Measurements from ENCODE around the gene GRB7. TPM values are rescaled to one million over a fixed set of nuclear protein-coding genes. Genes with fewer than 3 reads are reported as not detected.

The GRB7 gene
- total and polyA plus RNA-seq, 8 donors, result 12.4 to 34.2 (median 28.2) TPM

DNA sequence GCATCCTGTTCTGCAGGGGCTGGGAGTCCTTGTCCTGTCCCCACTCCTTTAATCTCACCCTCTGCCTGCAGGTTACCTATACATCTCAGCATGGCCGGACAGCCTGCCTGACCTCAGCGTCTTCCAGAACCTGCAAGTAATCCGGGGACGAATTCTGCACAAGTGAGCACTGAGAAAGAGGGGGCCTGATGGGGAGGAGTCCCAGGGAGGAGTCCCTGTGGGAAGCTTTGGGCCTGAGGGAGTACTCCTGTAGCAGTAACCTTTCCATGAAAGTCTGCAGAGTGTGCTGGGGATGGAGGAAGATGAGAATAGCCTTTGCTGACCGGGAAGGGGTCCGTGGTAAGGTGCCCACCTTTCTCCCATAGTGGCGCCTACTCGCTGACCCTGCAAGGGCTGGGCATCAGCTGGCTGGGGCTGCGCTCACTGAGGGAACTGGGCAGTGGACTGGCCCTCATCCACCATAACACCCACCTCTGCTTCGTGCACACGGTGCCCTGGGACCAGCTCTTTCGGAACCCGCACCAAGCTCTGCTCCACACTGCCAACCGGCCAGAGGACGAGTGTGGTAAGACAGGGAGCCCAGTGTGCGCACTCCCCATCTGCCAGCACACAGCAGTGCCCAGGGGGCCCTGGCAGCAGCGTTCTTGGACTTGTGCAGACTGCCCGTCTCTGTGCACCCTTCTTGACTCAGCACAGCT is 22.2 kb upstream of the GRB7 start:
- Histone ChIP-seq H3K27ac (no peak overlapping the region), H3K9me3 (no peaks in the 10 kb centered on the region), H3K4me3 (no peak overlapping the region), H3K4me1 (no peaks in the 10 kb centered on the region), H3K36me3 (peaks cover 0 to 63% of the 10 kb centered on the region in 2 donors), H3K27me3 (no peaks in the 10 kb centered on the region)
- TF ChIP-seq, protein P1, sequence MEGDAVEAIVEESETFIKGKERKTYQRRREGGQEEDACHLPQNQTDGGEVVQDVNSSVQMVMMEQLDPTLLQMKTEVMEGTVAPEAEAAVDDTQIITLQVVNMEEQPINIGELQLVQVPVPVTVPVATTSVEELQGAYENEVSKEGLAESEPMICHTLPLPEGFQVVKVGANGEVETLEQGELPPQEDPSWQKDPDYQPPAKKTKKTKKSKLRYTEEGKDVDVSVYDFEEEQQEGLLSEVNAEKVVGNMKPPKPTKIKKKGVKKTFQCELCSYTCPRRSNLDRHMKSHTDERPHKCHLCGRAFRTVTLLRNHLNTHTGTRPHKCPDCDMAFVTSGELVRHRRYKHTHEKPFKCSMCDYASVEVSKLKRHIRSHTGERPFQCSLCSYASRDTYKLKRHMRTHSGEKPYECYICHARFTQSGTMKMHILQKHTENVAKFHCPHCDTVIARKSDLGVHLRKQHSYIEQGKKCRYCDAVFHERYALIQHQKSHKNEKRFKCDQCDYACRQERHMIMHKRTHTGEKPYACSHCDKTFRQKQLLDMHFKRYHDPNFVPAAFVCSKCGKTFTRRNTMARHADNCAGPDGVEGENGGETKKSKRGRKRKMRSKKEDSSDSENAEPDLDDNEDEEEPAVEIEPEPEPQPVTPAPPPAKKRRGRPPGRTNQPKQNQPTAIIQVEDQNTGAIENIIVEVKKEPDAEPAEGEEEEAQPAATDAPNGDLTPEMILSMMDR (IDR thresholded peaks at IDR 0.05), result no peak
- ATAC-seq (no peak), DNase-seq (peak in 1 of 4 donors; percentile 50)
- intact Hi-C loops (cut with DNase I), result no loop called here

DNA sequence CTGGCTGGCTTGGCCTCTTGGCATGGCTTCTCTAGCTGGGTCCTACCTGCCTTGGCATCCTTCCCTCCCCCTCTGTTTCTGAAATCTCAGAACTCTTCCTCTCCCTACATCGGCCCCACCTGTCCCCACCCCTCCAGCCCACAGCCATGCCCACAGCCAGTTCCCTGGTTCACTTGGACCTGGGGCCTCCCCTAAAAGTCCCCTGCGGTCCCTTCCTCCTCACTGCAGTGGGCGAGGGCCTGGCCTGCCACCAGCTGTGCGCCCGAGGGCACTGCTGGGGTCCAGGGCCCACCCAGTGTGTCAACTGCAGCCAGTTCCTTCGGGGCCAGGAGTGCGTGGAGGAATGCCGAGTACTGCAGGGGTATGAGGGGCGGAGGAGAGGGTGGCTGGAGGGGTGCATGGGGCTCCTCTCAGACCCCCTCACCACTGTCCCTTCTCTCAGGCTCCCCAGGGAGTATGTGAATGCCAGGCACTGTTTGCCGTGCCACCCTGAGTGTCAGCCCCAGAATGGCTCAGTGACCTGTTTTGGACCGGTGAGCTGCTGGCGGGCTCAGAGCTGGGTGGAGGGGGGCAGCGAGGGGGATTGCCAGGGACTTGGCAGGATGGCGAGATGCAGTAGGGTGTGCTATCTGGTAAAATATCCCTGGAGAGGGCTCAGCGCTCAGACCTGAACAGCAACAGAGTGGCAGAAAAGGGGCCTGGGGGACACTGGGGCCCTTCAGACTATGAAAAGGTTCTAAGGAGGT is 21.5 kb upstream of the GRB7 start:
- ATAC-seq, result no peak
- Histone ChIP-seq H3K27me3 (no peaks in the 10 kb centered on the region), H3K9me3 (no peaks in the 10 kb centered on the region), H3K27ac (no peak overlapping the region), H3K36me3 (peaks cover 0 to 56% of the 10 kb centered on the region in 2 donors), H3K4me1 (no peaks in the 10 kb centered on the region), H3K4me3 (no peak overlapping the region)
- DNase-seq, result peak in 1 of 4 donors; percentile 54
- intact Hi-C loops (cut with DNase I), result no loop called here
- TF ChIP-seq, protein P1 (IDR thresholded peaks at IDR 0.05), result no peak

DNA sequence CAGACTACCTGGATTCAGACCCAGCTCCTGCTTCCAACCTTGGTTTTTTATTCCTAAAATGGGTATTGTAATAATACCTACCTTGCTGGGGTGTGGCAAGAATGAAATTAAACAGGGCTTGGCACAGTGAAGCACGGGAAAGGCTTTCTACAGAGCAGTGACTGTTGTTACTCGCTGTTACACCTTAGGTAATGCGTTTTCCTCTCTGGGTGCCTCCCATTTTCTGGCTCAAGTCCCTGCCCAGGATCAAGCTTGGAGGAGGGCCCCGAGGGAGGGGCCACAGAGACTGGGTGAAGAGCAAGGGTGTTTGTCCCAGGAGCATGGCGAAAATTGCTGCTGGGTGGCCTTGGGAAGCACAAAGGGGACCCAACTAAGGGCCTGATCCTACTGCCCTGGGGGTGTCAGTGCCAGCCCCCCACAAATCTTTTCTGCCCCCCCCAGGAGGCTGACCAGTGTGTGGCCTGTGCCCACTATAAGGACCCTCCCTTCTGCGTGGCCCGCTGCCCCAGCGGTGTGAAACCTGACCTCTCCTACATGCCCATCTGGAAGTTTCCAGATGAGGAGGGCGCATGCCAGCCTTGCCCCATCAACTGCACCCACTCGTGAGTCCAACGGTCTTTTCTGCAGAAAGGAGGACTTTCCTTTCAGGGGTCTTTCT is 20.7 kb upstream of the GRB7 start:
- Histone ChIP-seq H3K4me3 (no peak overlapping the region), H3K27ac (no peak overlapping the region), H3K4me1 (no peaks in the 10 kb centered on the region), H3K27me3 (no peaks in the 10 kb centered on the region), H3K36me3 (peaks cover 0 to 50% of the 10 kb centered on the region in 2 donors), H3K9me3 (no peaks in the 10 kb centered on the region)
- TF ChIP-seq, protein P1 (IDR thresholded peaks at IDR 0.05), result no peak
- ATAC-seq, result peak; percentile 86
- peak in 1 of 4 donors; percentile 51 for DNase-seq
- intact Hi-C loops (cut with DNase I), result no loop called here

DNA sequence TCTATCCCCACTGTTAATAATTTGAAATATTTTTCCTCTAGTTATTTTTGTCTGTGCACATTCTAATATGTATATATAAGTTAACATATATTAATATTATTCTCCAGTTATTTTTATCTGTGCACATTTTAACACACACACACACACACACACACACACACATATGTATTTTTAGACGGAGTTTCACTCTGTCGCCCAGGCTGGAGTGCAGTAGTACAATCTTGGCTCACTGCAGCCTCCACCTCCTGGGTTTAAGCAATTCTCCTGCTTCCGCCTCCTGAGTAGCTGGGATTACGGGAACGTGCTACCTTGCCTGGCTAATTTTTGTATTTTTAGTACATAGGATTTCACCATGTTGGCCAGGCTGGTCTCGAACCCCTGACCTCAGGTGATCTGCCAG is 20.1 kb upstream of the GRB7 start:
- ATAC-seq (no peak), DNase-seq (peak in 1 of 4 donors; percentile 8)
- Histone ChIP-seq H3K9me3 (no peaks in the 10 kb centered on the region), H3K27ac (no peak overlapping the region), H3K36me3 (peaks cover 0 to 47% of the 10 kb centered on the region in 2 donors), H3K4me3 (no peak overlapping the region), H3K4me1 (no peaks in the 10 kb centered on the region), H3K27me3 (no peaks in the 10 kb centered on the region)
- TF ChIP-seq, protein P1 (IDR thresholded peaks at IDR 0.05), result no peak
- intact Hi-C loops (cut with DNase I), result no loop called here
